K562 (cell line): ENCODE results near the gene ZMYND12. TPM values are rescaled to one million over a fixed set of nuclear protein-coding genes. Genes with fewer than 3 reads are reported as not detected.

Experiments
- ATAC-seq: fragments of 200-7000 bp; cut with Tn5 transposase; 3 replicates; pipeline ENCODE4 v1.9.1; 2020; ENCODE audit warnings: moderate library complexity
- BruUV-seq: library from RNA; stranded (reverse); fragments of 400-500 nt; replicated peaks from 2 replicates; lab custom pipeline; 2021; lab: Mats Ljungman, UMichigan
- CTCF ChIA-PET: fragments of 300-600 bp; formaldehyde crosslinking; extraction: SDS; loops from one replicate; lab custom pipeline; 2021; ENCODE audit warnings: low intra/inter-chr PET ratio; lab: Yijun Ruan, JAX
- POLR2A ChIA-PET: fragments of 300-600, 350-650 bp; sonication (Branson Sonifier 250); formaldehyde crosslinking; extraction: SDS; loops from one replicate; lab custom pipeline; 2021; ENCODE audit warnings: antibody characterized with exemption, inconsistent platforms; lab: Yijun Ruan, JAX
- DNase-seq, 4 experiments: peaks; one replicate each; pipeline versions ENCODE4 v3.0.0 to v3.0.0-alpha.2; 2011 to 2018; ENCODE audit warnings: low spot score in 3 of 4, mixed read lengths in 3 of 4; ENCODE audit errors: extremely low read depth in 1 of 4
- FAIRE-seq: peaks from 2 replicates; lab custom pipeline; 2011; peaks lifted over from hg19 to GRCh38; lab: Jason Lieb, UNC
- H2AFZ ChIP-seq: 2 replicates; pipeline ENCODE4 v1.6.0; 2011; ENCODE audit warnings: low read depth, low read length, control low read depth, inconsistent platforms
- H3K27ac ChIP-seq: fragments of 200-600 bp; 3 replicates; pipeline ENCODE4 v1.8.0; 2011; ENCODE audit warnings: low read depth, mild to moderate bottlenecking, control low read depth, inconsistent platforms, low read length, moderate library complexity, mixed read lengths; ENCODE audit errors: extremely low read depth
- H3K27me3 ChIP-seq, 2 experiments: fragments of 300-600 bp in 1 of 2; 2 replicates in 1 of 2; 3 replicates in 1 of 2; pipeline versions ENCODE4 v1.6.0 to v1.8.0; 2011; ENCODE audit warnings: inconsistent platforms in 2 of 2, low read length in 2 of 2, mild to moderate bottlenecking in 1 of 2, mixed read lengths in 1 of 2, moderate library complexity in 1 of 2; ENCODE audit not compliant: control insufficient read depth in 2 of 2, insufficient read depth in 2 of 2
- H3K36me3 ChIP-seq: fragments of 300-600 bp; 3 replicates; pipeline ENCODE4 v1.8.0; 2011; ENCODE audit warnings: mild to moderate bottlenecking, low read length, inconsistent platforms; ENCODE audit not compliant: control insufficient read depth, insufficient read depth
- H3K4me1 ChIP-seq, 2 experiments: fragments of 200-600 bp in 1 of 2; replicated peaks in 1 of 2; 2 replicates in 1 of 2; 3 replicates in 1 of 2; pipeline versions ENCODE4 v1.5.1 to v1.8.0; 2011; ENCODE audit warnings: inconsistent platforms in 2 of 2, low read length in 2 of 2, mild to moderate bottlenecking in 1 of 2, mixed read lengths in 1 of 2, moderate library complexity in 1 of 2; ENCODE audit not compliant: control insufficient read depth in 2 of 2, insufficient read depth in 2 of 2
- H3K4me2 ChIP-seq: 2 replicates; pipeline ENCODE4 v1.6.1; 2011; ENCODE audit warnings: low read length, control low read depth, inconsistent platforms, mixed read lengths; ENCODE audit not compliant: insufficient read depth
- H3K4me3 ChIP-seq: fragments of 200-600 bp; sonication (generic), shearing (Covaris generic); 2 replicates; pipeline ENCODE4 v1.5.1; 2016; ENCODE audit warnings: control low read depth, inconsistent platforms
- H3K79me2 ChIP-seq: fragments of 200-600 bp; 3 replicates; pipeline ENCODE4 v1.8.0; 2011; ENCODE audit warnings: low read length, inconsistent platforms; ENCODE audit not compliant: control insufficient read depth, insufficient read depth
- H3K9ac ChIP-seq, 2 experiments: 2 replicates each; pipeline versions ENCODE4 v1.6.0 to v1.6.1; 2011; ENCODE audit warnings: low read depth in 2 of 2, low read length in 2 of 2, control low read depth in 1 of 2, inconsistent platforms in 1 of 2, mild to moderate bottlenecking in 1 of 2, mixed read lengths in 1 of 2; ENCODE audit not compliant: insufficient read depth in 1 of 2
- H3K9me1 ChIP-seq: one replicate; pipeline ENCODE4 v1.6.0; 2011; ENCODE audit warnings: inconsistent platforms, mild to moderate bottlenecking, low read length, moderate library complexity; ENCODE audit not compliant: control insufficient read depth, insufficient read depth
- H3K9me3 ChIP-seq: replicated peaks from 2 replicates; pipeline ENCODE4 v1.5.1; 2011; ENCODE audit warnings: low read depth, low read length, inconsistent platforms; ENCODE audit not compliant: control insufficient read depth, insufficient read depth
- H4K20me1 ChIP-seq: replicated peaks from 2 replicates; pipeline ENCODE4 v1.6.1; 2011; ENCODE audit warnings: low read length, inconsistent platforms, mixed read lengths; ENCODE audit not compliant: control insufficient read depth, insufficient read depth
- BCLAF1 ChIP-seq, 2 experiments: fragments of 450-650 bp in 1 of 2; IDR thresholded peaks; 2 replicates each; pipeline ENCODE4 v1.6.1; 2011 to 2017; ENCODE audit warnings: low read depth in 2 of 2, antibody characterized with exemption in 1 of 2, borderline replicate concordance in 1 of 2, low read length in 1 of 2, mild to moderate bottlenecking in 1 of 2, mixed read lengths in 1 of 2; ENCODE audit not compliant: control insufficient read depth in 1 of 2
- BMI1 ChIP-seq: fragments of 150-350 bp; IDR thresholded peaks from 2 replicates; pipeline ENCODE4 v1.6.1; 2014; ENCODE audit warnings: low read length
- COPS2 ChIP-seq: fragments of 450-650 bp; conservative IDR thresholded peaks from 2 replicates; pipeline ENCODE4 v1.6.1; 2016; ENCODE audit warnings: mild to moderate bottlenecking, moderate library complexity
- ELK1 ChIP-seq: sonication (generic); formaldehyde crosslinking; IDR thresholded peaks from 2 replicates; pipeline ENCODE4 v1.8.1; 2022; ENCODE audit warnings: missing genetic modification reagents
- KAT7 ChIP-seq: sonication (generic); formaldehyde crosslinking; IDR thresholded peaks from 2 replicates; pipeline ENCODE4 v1.8.0; 2022; ENCODE audit warnings: missing genetic modification reagents, mild to moderate bottlenecking, borderline replicate concordance
- KHSRP ChIP-seq: fragments of 450-650 bp; IDR thresholded peaks from 2 replicates; pipeline ENCODE4 v1.6.1; 2017
- MXD1 ChIP-seq: fragments of 250-450 bp; sonication (Bioruptor Pico); IDR thresholded peaks from 2 replicates; pipeline ENCODE4 v1.8.0; 2021; ENCODE audit warnings: borderline replicate concordance, mild to moderate bottlenecking, moderate library complexity; ENCODE audit not compliant: poor library complexity, severe bottlenecking
- PURB ChIP-seq: sonication (generic); formaldehyde crosslinking; IDR thresholded peaks from 2 replicates; pipeline ENCODE4 v1.9.0; 2021; ENCODE audit warnings: low read depth, mild to moderate bottlenecking, missing genetic modification reagents
- SIN3B ChIP-seq: fragments of 450-650 bp; IDR thresholded peaks from 2 replicates; pipeline ENCODE4 v1.6.1; 2017; ENCODE audit warnings: low read depth, mild to moderate bottlenecking, moderate library complexity
- STAT5B ChIP-seq: fragments of 250-450 bp; sonication (Bioruptor Pico); IDR thresholded peaks from 2 replicates; pipeline ENCODE4 v1.8.0; 2021; ENCODE audit warnings: mild to moderate bottlenecking, inconsistent platforms
- TRIM28 ChIP-seq: fragments of 450-650 bp; IDR thresholded peaks from 2 replicates; pipeline ENCODE4 v1.6.1; 2017
- YY1 ChIP-seq, 3 experiments: IDR thresholded peaks; 2 replicates each; pipeline ENCODE4 v1.6.1; 2011; ENCODE audit warnings: low read length in 2 of 3, mild to moderate bottlenecking in 2 of 3, moderate library complexity in 2 of 3, borderline replicate concordance in 1 of 3, control low read depth in 1 of 3, low read depth in 1 of 3; ENCODE audit not compliant: insufficient read depth in 3 of 3, insufficient replicate concordance in 2 of 3, control insufficient read depth in 1 of 3, insufficient read length in 1 of 3; ENCODE audit errors: extremely low read depth in 1 of 3
- ZNF431 ChIP-seq: sonication (generic); formaldehyde crosslinking; IDR thresholded peaks from 2 replicates; pipeline ENCODE4 v1.8.0; 2022; ENCODE audit warnings: mild to moderate bottlenecking, missing genetic modification reagents
- WGBS: fragments of 100-300 bp; shearing (Covaris generic); methylation state at CpG from one replicate; pipeline ENCODE4 v1.1.6; 2016; ENCODE audit warnings: low coverage, mixed read lengths; ENCODE audit not compliant: insufficient coverage; ENCODE audit errors: missing lambda C conversion rate; 5-methylcytosine and 5-hydroxymethylcytosine counted together
- in situ Hi-C: fragments of 300-500 bp; cut with MboI; formaldehyde crosslinking; loops from 4 replicates; pipeline ENCODE4 v1.15.0; 2018; ENCODE audit warnings: inconsistent platforms, mixed read lengths
- intact Hi-C: fragments of 100-400 bp; cut with micrococcal nuclease; formaldehyde crosslinking; loops from 2 replicates; pipeline ENCODE4 v1.14.2; 2022
- polyA plus RNA-seq, 8 experiments: library from polyadenylated mRNA; depleted of rRNA in 4 of 8; stranded (reverse) in 5 of 8; unstranded in 3 of 8; fragments of >200 nt; fragmentation: Nextera tagmentation in 2 of 8; fragmentation: Illumina TruSeq in 1 of 8; extraction: Ambion mirVana in 2 of 8; extraction: Trizol in 1 of 8; gene quantifications; 2 replicates each; pipeline versions ENCODE4 v1.2.1 to v1.2.3, GENCODE V29; 2011 to 2014; ENCODE audit warnings: inconsistent platforms in 1 of 8, missing spikeins in 1 of 8
- total RNA-seq, 7 experiments: library from RNA; depleted of rRNA in 6 of 7; stranded (reverse); fragments of >200 nt in 6 of 7; fragmentation: Illumina TruSeq in 2 of 7; extraction: Trizol in 2 of 7; gene quantifications; 2 replicates each; pipeline versions ENCODE4 v1.2.1 to v1.2.3, GENCODE V29; 2011 to 2021; ENCODE audit warnings: low replicate concordance in 1 of 7
- TF ChIP-seq, protein P1 (sequence below): fragments of 250-450 bp; sonication (Bioruptor Pico); IDR thresholded peaks from 2 replicates; pipeline ENCODE4 v1.4.0; 2020; ENCODE audit warnings: mild to moderate bottlenecking

Gene ZMYND12
- total and polyA plus RNA-seq, 9 of the 15 experiments (the other 6 are each of a cell fraction or from before 2014, with no cell fraction given) = not detected

DNA sequence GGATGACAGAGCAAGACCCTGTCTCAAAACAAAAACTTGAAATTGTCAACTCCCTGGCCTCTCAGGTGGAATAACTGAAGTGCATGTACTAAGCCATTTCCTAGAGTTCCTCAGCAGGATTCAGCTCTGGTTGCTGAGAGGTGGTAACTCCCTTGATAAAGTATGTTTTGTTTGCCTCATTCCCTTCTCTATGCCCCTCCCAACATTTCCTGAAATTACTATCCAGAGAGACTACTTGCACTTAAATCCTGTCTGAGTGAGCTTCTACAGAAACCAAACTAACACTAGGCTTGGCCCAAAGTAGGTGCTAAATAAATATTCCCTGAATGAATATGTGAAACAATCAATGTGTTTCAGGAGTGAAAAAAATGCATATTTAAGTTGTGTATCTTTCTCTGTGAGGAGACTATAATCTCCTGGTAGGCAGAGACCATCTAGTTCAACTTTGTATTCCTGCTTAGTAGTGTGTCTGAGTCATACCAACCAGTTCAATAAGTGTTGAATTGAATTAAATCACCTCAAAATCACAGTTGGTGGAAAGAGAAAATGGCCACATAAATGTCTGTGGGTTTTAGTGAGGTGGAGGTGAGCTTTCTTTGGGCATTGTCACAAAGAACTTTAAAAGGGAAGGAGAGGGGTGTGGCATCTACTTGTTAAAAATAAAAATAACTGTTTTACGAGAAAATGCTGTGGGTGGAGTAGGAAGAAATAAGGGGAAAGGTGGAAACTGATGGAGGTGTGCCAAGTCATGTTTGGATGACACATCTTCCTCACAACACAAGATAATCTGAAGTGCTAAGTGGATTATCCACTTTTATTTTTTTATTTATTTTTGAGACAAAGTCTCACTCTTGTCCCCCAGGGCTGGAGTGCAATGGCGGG is 62.6 kb downstream of the ZMYND12 start:
- Histone ChIP-seq H3K79me2 (no peaks in the 10 kb centered on the region), H3K9me1 (no peaks in the 10 kb centered on the region), H3K27me3 (peaks cover 36 to 43% of the 10 kb centered on the region in 2 experiments), H3K27ac (no peak overlapping the region), H4K20me1 (no peaks in the 10 kb centered on the region; the same call in 1 of the 2 replicates), H3K9me3 (no peaks in the 10 kb centered on the region; the same call in 1 of the 2 replicates), H3K36me3 (no peaks in the 10 kb centered on the region), H3K4me3 (no peak overlapping the region), H3K4me2 (no peak overlapping the region), H3K9ac (no peak overlapping the region), H3K4me1 (no peaks in the 10 kb centered on the region), H2AFZ (no peak overlapping the region)
- CTCF ChIA-PET = interaction anchor here (0.6 kb wide), 1 partner anchor 834 kb away, joined by 3 read pairs; no protein-coding TSS in a partner anchor
- ATAC-seq (no peak), FAIRE-seq (no peak), DNase-seq (no peak)
- 0% methylated on average over 2 of the region's 2 CpGs for WGBS
- in situ Hi-C loops (no loop called here), intact Hi-C loops (no loop called here)
- POLR2A ChIA-PET = interaction anchor here (1.0 kb wide), 1 partner anchor 9 kb away, joined by 4 read pairs; no protein-coding TSS in a partner anchor
- no TSS peak for BruUV-seq
- TF ChIP-seq, protein P1, sequence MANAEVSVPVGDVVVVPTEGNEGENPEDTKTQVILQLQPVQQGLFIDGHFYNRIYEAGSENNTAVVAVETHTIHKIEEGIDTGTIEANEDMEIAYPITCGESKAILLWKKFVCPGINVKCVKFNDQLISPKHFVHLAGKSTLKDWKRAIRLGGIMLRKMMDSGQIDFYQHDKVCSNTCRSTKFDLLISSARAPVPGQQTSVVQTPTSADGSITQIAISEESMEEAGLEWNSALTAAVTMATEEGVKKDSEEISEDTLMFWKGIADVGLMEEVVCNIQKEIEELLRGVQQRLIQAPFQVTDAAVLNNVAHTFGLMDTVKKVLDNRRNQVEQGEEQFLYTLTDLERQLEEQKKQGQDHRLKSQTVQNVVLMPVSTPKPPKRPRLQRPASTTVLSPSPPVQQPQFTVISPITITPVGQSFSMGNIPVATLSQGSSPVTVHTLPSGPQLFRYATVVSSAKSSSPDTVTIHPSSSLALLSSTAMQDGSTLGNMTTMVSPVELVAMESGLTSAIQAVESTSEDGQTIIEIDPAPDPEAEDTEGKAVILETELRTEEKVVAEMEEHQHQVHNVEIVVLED (CRISPR knock-in tag) = no peak
- TF ChIP-seq STAT5B (CRISPR knock-in tag) (no peak), ELK1 (no peak), PURB (CRISPR knock-in tag) (no peak), COPS2 (no peak), YY1 (IDR thresholded peaks at IDR 0.05; ENCODE audit: borderline replicate concordance in 1 of 3, control insufficient read depth in 1 of 3, extremely low read depth in 1 of 3, insufficient read depth in 3 of 3, insufficient read length in 1 of 3, insufficient replicate concordance in 2 of 3, low read depth in 1 of 3, low read length in 2 of 3) (no peak), BCLAF1 (IDR thresholded peaks at IDR 0.05; ENCODE audit: borderline replicate concordance in 1 of 2, control insufficient read depth in 1 of 2, low read depth in 2 of 2, low read length in 1 of 2) (no peak), KAT7 (CRISPR knock-in tag) (no peak), MXD1 (CRISPR knock-in tag) (no peak), TRIM28 (no peak), BMI1 (no peak), KHSRP (no peak), SIN3B (no peak), ZNF431 (no peak)
